HCT116 (cell line): ENCODE data around the gene TCF12. TPM values are rescaled to one million over a fixed set of nuclear protein-coding genes. Genes with fewer than 3 reads are reported as not detected.

Experiments used
- ATAC-seq: fragments of 200-7000 bp; cut with Tn5 transposase; 2 replicates; pipeline ENCODE4 v1.9.1; 2020; ENCODE audit warnings: mild to moderate bottlenecking, moderate library complexity
- BruUV-seq: library from RNA; stranded (reverse); fragments of 400-500 nt; replicated peaks from 2 replicates; lab custom pipeline; 2021; lab: Mats Ljungman, UMichigan
- CTCF ChIA-PET: fragments of 300-600 bp; sonication (Branson Sonifier 250); formaldehyde crosslinking; loops from one replicate; lab custom pipeline; 2021; ENCODE audit warnings: antibody characterized with exemption; lab: Charles Lee
- POLR2A ChIA-PET: fragments of 300-600, 350-600 bp; sonication (Branson Sonifier 250); formaldehyde crosslinking; loops from one replicate; lab custom pipeline; 2021; ENCODE audit warnings: antibody characterized with exemption; lab: Charles Lee
- RAD21 ChIA-PET, 2 experiments: fragments of 300-600 bp; sonication (Branson Sonifier 250); formaldehyde crosslinking; loops; one replicate each; lab custom pipeline; 2023; ENCODE audit warnings: low total read pairs in 2 of 2; ENCODE audit not compliant: uncharacterized antibody in 2 of 2, unreplicated experiment in 2 of 2, low non-redundant PET in 1 of 2; lab: Charles Lee
- DNase-seq: peaks from one replicate; pipeline ENCODE4 v3.0.0-alpha.2; 2010; ENCODE audit warnings: low read depth, low spot score
- H2AFZ ChIP-seq: fragments of 200-600 bp; shearing (Covaris generic), sonication (generic); 2 replicates; pipeline ENCODE4 v1.6.1; 2017; ENCODE audit warnings: low read depth, mixed run types, mixed read lengths, antibody characterized with exemption, low read length; ENCODE audit not compliant: poor library complexity, severe bottlenecking
- H3K27ac ChIP-seq: 2 replicates; pipeline ENCODE4 v1.5.1; 2012; ENCODE audit warnings: low read depth, low read length
- H3K27me3 ChIP-seq: fragments of 200-600 bp; sonication (generic); 2 replicates; pipeline ENCODE4 v1.6.1; 2016; ENCODE audit warnings: mixed run types, low read length, mixed read lengths; ENCODE audit not compliant: insufficient read depth
- H3K36me3 ChIP-seq, 2 experiments: fragments of 200-500 bp in 1 of 2; fragments of 200-600 bp in 1 of 2; sonication (Bioruptor generic) in 1 of 2; sonication (generic) in 1 of 2; 2 replicates each; pipeline versions ENCODE4 v1.5.1 to v1.6.1; 2014 to 2016; ENCODE audit warnings: low read length in 2 of 2, inconsistent platforms in 1 of 2, mixed read lengths in 1 of 2, mixed run types in 1 of 2; ENCODE audit not compliant: insufficient read depth in 2 of 2, control insufficient read depth in 1 of 2
- H3K4me1 ChIP-seq, 2 experiments: fragments of 200-600 bp in 1 of 2; sonication (generic) in 1 of 2; 2 replicates each; pipeline versions ENCODE4 v1.5.1 to v1.6.1; 2012 to 2017; ENCODE audit warnings: low read length in 2 of 2, inconsistent platforms in 1 of 2, mild to moderate bottlenecking in 1 of 2, mixed read lengths in 1 of 2, mixed run types in 1 of 2, moderate library complexity in 1 of 2; ENCODE audit not compliant: insufficient read depth in 2 of 2, control insufficient read depth in 1 of 2
- H3K4me2 ChIP-seq: fragments of 200-600 bp; sonication (generic); 2 replicates; pipeline ENCODE4 v1.6.1; 2017; ENCODE audit warnings: mixed run types, low read length, mixed read lengths
- H3K4me3 ChIP-seq, 2 experiments: fragments of 200-600 bp in 1 of 2; sonication (generic) in 1 of 2; replicated peaks in 1 of 2; 2 replicates each; pipeline ENCODE4 v1.5.1; 2011 to 2016; ENCODE audit warnings: low read length in 2 of 2, control low read depth in 1 of 2, low read depth in 1 of 2, mild to moderate bottlenecking in 1 of 2, mixed read lengths in 1 of 2, mixed run types in 1 of 2
- H3K79me2 ChIP-seq: fragments of 200-600 bp; sonication (generic); 2 replicates; pipeline ENCODE4 v1.6.1; 2017; ENCODE audit warnings: mild to moderate bottlenecking, mixed run types, low read length, moderate library complexity, mixed read lengths; ENCODE audit not compliant: insufficient read depth
- H3K9ac ChIP-seq: fragments of 200-600 bp; sonication (generic); 2 replicates; pipeline ENCODE4 v1.6.1; 2016; ENCODE audit warnings: low read length, mixed read lengths
- H3K9me2 ChIP-seq: fragments of 200-600 bp; sonication (generic), shearing (Covaris generic); 2 replicates; pipeline ENCODE4 v1.6.1; 2017; ENCODE audit warnings: mixed run types, mild to moderate bottlenecking, moderate library complexity; ENCODE audit not compliant: insufficient read depth
- H3K9me3 ChIP-seq, 2 experiments: fragments of 200-500 bp in 1 of 2; fragments of 200-600 bp in 1 of 2; sonication (Bioruptor generic) in 1 of 2; sonication (generic) in 1 of 2; 2 replicates each; pipeline ENCODE4 v1.6.1; 2014 to 2017; ENCODE audit warnings: low read length in 2 of 2, mixed read lengths in 2 of 2, inconsistent platforms in 1 of 2, low read depth in 1 of 2, mild to moderate bottlenecking in 1 of 2, mixed run types in 1 of 2, moderate library complexity in 1 of 2; ENCODE audit not compliant: control insufficient read depth in 1 of 2, insufficient read depth in 1 of 2
- H4K20me1 ChIP-seq: fragments of 200-600 bp; sonication (generic), shearing (Covaris generic); 2 replicates; pipeline ENCODE4 v1.6.1; 2017; ENCODE audit warnings: mixed run types, mild to moderate bottlenecking, moderate library complexity; ENCODE audit not compliant: insufficient read depth
- CBX3 ChIP-seq: IDR thresholded peaks from 2 replicates; pipeline ENCODE4 v1.6.1; 2012; ENCODE audit warnings: low read depth
- ELF1 ChIP-seq: IDR thresholded peaks from 2 replicates; pipeline ENCODE4 v1.6.1; 2012; ENCODE audit warnings: low read depth, borderline replicate concordance
- EZH2 ChIP-seq: fragments of 200-600 bp; sonication (generic); IDR thresholded peaks from 2 replicates; pipeline ENCODE4 v1.6.1; 2017; ENCODE audit warnings: antibody characterized with exemption, mixed run types
- POLR2A ChIP-seq: IDR thresholded peaks from 2 replicates; pipeline ENCODE4 v1.7.0; 2011; ENCODE audit warnings: borderline replicate concordance; ENCODE audit not compliant: insufficient read depth, insufficient read length; ENCODE audit errors: extremely low read depth
- POLR2AphosphoS5 ChIP-seq: IDR thresholded peaks from 2 replicates; pipeline ENCODE4 v1.6.1; 2011; ENCODE audit warnings: mild to moderate bottlenecking, low read depth, low read length, moderate library complexity
- RAD21 ChIP-seq: IDR thresholded peaks from 2 replicates; pipeline ENCODE4 v1.6.1; 2012; ENCODE audit warnings: low read depth, mild to moderate bottlenecking
- REST ChIP-seq: IDR thresholded peaks from 2 replicates; pipeline ENCODE4 v1.6.1; 2012; ENCODE audit warnings: low read depth
- SIN3A ChIP-seq: IDR thresholded peaks from 2 replicates; pipeline ENCODE4 v1.6.1; 2012; ENCODE audit warnings: low read depth
- SRF ChIP-seq: IDR thresholded peaks from 2 replicates; pipeline ENCODE4 v1.6.1; 2012; ENCODE audit warnings: low read depth
- TCF7L2 ChIP-seq: IDR thresholded peaks from 2 replicates; pipeline ENCODE4 v1.7.0; 2011; ENCODE audit warnings: borderline replicate concordance, inconsistent platforms; ENCODE audit not compliant: insufficient read depth, insufficient read length; ENCODE audit errors: extremely low read depth
- ZBTB33 ChIP-seq: IDR thresholded peaks from 2 replicates; pipeline ENCODE4 v1.6.1; 2011; ENCODE audit warnings: mild to moderate bottlenecking, low read length, moderate library complexity; ENCODE audit not compliant: insufficient replicate concordance; ENCODE audit errors: extremely low read depth
- ZNF274 ChIP-seq: fragments of 200-500 bp; sonication (Bioruptor generic); IDR thresholded peaks from 2 replicates; pipeline ENCODE4 v1.6.1; 2014; ENCODE audit warnings: mild to moderate bottlenecking, low read depth, low read length, inconsistent platforms
- intact Hi-C: fragments of 100-400 bp; cut with micrococcal nuclease; formaldehyde crosslinking; loops from 2 replicates; pipeline ENCODE4 v1.10.0; 2022
- total RNA-seq: library from RNA; stranded (reverse); gene quantifications from one replicate; pipeline ENCODE4 v1.2.1, GENCODE V29; 2021; ENCODE audit not compliant: unreplicated experiment

The TCF12 gene
- total RNA-seq, 1 experiment from 2014 or later, result 71.6 TPM

DNA sequence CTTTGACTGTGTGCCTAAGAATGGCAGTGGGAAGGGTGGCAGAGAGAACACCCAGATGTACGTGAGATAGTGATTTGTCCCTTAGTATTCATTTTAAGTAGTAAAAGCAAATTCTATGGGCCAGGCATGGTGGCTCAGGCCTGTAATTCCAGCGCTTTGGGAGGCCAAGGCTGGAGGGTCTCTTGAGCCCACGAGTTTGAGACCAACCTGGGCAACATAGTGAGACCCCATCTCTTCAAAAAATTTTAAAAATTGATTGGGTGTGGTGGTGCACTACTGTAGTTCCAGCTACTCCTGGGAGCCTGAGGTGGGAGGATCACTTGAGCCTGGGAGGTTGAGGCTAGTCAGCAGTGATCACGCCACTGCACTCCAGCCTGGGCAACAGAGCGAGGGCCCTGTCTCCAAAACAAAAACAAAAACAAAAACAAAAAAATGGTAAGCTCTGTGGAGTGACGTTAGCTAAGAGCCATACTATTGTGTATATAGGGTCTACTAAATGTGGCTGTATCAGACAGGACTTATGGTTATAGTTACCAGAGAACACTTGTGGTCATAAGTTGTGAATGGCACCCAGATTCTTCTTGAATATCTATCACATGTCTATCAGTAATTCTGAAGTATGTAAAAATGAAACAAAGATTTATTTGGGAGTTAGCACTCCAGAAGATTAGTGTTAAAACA, 171.5 kb downstream of the TCF12 start:
- Histone ChIP-seq H3K4me3 (no peak overlapping the region), H3K27me3 (no peaks in the 10 kb centered on the region), H3K4me2 (no peak overlapping the region), H3K9me3 (no peaks in the 10 kb centered on the region), H3K9ac (no peak overlapping the region), H3K9me2 (no peaks in the 10 kb centered on the region), H3K27ac (no peak overlapping the region), H2AFZ (no peak overlapping the region), H3K4me1 (no peaks in the 10 kb centered on the region), H3K79me2 (no peaks in the 10 kb centered on the region), H3K36me3 (no peaks in the 10 kb centered on the region), H4K20me1 (no peaks in the 10 kb centered on the region)
- intact Hi-C loops, result no loop called here
- POLR2A ChIA-PET, result no interaction called here
- no peak for TF ChIP-seq REST
- no peak for TF ChIP-seq EZH2
- no peak for TF ChIP-seq ZBTB33
- no peak for TF ChIP-seq CBX3
- no peak for TF ChIP-seq POLR2AphosphoS5
- no peak for TF ChIP-seq SRF
- TF ChIP-seq TCF7L2, result no peak
- TF ChIP-seq ZNF274, result no peak
- no peak for TF ChIP-seq POLR2A
- no peak for TF ChIP-seq ELF1
- TF ChIP-seq SIN3A, result no peak
- no peak for TF ChIP-seq RAD21
- ATAC-seq (no peak), DNase-seq (no peak)
- BruUV-seq, result no TSS peak
- RAD21 ChIA-PET, result no interaction called here
- CTCF ChIA-PET, result no interaction called here
